GM21529 (cell line): ENCODE measurements around the gene IL2RG.

Experiments
- ATAC-seq: cut with Tn5 transposase; IDR thresholded peaks from one replicate; pipeline ENCODE4 v1.9.1; 2021; ENCODE audit not compliant: unreplicated experiment

Gene IL2RG

GRCh38 chrX:71111141-71111843 is at the start of gene IL2RG:
IL2RG (minus strand) TSS chrX:71111577; CDS start chrX:71111539, 38 bp downstream.
- peak; percentile 88 for ATAC-seq

- no peak for ATAC-seq
Observed at GRCh38 chrX:71160475-71160874, 49.1 kb upstream of the IL2RG start.

GRCh38 chrX:71159335-71159734 is 48.0 kb upstream of the IL2RG start:
- ATAC-seq: no peak

- no peak for ATAC-seq
Observed at GRCh38 chrX:71158603-71159002, 47.2 kb upstream of the IL2RG start.

GRCh38 chrX:71154641-71155040 is 43.3 kb upstream of the IL2RG start:
- ATAC-seq: no peak

- ATAC-seq: no peak
Observed at GRCh38 chrX:71154196-71154595, 42.8 kb upstream of the IL2RG start.

GRCh38 chrX:71151366-71151765 is 40.0 kb upstream of the IL2RG start:
- ATAC-seq: no peak

- ATAC-seq: no peak
Observed at GRCh38 chrX:71148278-71148663, 36.9 kb upstream of the IL2RG start.

- no peak for ATAC-seq
Observed at GRCh38 chrX:71147496-71148277, 36.3 kb upstream of the IL2RG start.

- no peak for ATAC-seq
Observed at GRCh38 chrX:71144651-71145050, 33.3 kb upstream of the IL2RG start, which contains the start of gene NLGN3. NLGN3 (plus strand) TSS chrX:71144841; CDS start chrX:71147750, 2,909 bp downstream.

- no peak for ATAC-seq
Observed at GRCh38 chrX:71143508-71143907, 32.1 kb upstream of the IL2RG start.

GRCh38 chrX:71140440-71140839 is 29.1 kb upstream of the IL2RG start:
- ATAC-seq: no peak

- ATAC-seq: no peak
Observed at GRCh38 chrX:71131510-71131909, 20.1 kb upstream of the IL2RG start.

- ATAC-seq: peak; percentile 83
Observed at GRCh38 chrX:71128915-71129765, 17.8 kb upstream of the IL2RG start.

- ATAC-seq: no peak
Observed at GRCh38 chrX:71128166-71128833, 16.9 kb upstream of the IL2RG start.

- peak; percentile 16 for ATAC-seq
Observed at GRCh38 chrX:71118985-71119535, 7.7 kb upstream of the IL2RG start.

GRCh38 chrX:71118032-71118984 is 6.9 kb upstream of the IL2RG start, which contains the start of gene MED12:
MED12 (plus strand) TSS chrX:71118596; CDS start chrX:71118755, 159 bp downstream.
- peak; percentile 92 for ATAC-seq

- no peak for ATAC-seq
Observed at GRCh38 chrX:71117358-71117757, 6.0 kb upstream of the IL2RG start.

GRCh38 chrX:71111921-71112431 is 599 bp upstream of the IL2RG start:
- ATAC-seq: peak; percentile 27
